Fibroblast of villous mesenchyme (primary cell): ENCODE results near the gene RETREG1. TPM values are rescaled to one million over a fixed set of nuclear protein-coding genes. Genes with fewer than 3 reads are reported as not detected.
A peak's percentile ranks its signal among the peaks of the same experiment; 100 is the strongest.
"Not testable (repeated sequence)": the region's sequence is repeated elsewhere in the genome, so short reads cannot be mapped to it uniquely, and the experiment has no call there.

Source experiments
- DNase-seq: peaks from one replicate; pipeline ENCODE4 v3.0.0-alpha.2; 2010; ENCODE audit warnings: low read depth
- H3K4me3 ChIP-seq: 2 replicates; pipeline ENCODE4 v1.5.1; 2011; ENCODE audit warnings: low read depth, mild to moderate bottlenecking, low read length
- small RNA-seq: library from RNA; depleted of rRNA; stranded (forward); fragments of <200 nt; gene quantifications from one replicate; pipeline ENCODE3, GENCODE V24; 2012
- total RNA-seq: library from RNA; depleted of rRNA; stranded (reverse); fragments of >200 nt; gene quantifications from 2 replicates; pipeline ENCODE4 v1.2.3, GENCODE V29; 2012
- TF ChIP-seq, protein P1 (sequence below): IDR thresholded peaks from 2 replicates; pipeline ENCODE4 v1.5.1; 2012; ENCODE audit warnings: low read depth, mild to moderate bottlenecking, low read length; ENCODE audit not compliant: insufficient read depth

Gene RETREG1
- total RNA-seq, 1 donor: 1.7 TPM

DNA sequence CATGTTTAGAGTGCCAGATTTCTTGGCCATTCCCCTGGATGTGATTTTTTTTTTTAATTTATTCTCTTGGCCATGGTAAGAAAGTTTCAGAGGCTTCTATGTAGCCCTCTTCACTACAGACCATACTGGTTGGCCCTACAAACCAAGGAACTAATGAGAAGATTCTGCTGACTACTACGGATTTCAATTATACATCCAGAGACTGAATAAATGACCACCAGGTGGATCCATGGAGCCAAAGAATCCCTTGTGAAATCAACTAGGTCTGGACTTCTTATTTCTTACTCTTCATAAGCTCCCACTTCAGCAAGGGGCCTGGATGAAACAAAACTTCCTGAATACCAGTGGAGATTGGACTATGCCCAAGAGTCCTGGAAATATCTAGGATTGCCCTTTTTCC lies 178.8 kb downstream of the RETREG1 start:
- H3K4me3 ChIP-seq: no peak overlapping the region
- TF ChIP-seq, protein P1, sequence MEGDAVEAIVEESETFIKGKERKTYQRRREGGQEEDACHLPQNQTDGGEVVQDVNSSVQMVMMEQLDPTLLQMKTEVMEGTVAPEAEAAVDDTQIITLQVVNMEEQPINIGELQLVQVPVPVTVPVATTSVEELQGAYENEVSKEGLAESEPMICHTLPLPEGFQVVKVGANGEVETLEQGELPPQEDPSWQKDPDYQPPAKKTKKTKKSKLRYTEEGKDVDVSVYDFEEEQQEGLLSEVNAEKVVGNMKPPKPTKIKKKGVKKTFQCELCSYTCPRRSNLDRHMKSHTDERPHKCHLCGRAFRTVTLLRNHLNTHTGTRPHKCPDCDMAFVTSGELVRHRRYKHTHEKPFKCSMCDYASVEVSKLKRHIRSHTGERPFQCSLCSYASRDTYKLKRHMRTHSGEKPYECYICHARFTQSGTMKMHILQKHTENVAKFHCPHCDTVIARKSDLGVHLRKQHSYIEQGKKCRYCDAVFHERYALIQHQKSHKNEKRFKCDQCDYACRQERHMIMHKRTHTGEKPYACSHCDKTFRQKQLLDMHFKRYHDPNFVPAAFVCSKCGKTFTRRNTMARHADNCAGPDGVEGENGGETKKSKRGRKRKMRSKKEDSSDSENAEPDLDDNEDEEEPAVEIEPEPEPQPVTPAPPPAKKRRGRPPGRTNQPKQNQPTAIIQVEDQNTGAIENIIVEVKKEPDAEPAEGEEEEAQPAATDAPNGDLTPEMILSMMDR: peak; percentile 35
- peak; percentile 29 for DNase-seq

DNA sequence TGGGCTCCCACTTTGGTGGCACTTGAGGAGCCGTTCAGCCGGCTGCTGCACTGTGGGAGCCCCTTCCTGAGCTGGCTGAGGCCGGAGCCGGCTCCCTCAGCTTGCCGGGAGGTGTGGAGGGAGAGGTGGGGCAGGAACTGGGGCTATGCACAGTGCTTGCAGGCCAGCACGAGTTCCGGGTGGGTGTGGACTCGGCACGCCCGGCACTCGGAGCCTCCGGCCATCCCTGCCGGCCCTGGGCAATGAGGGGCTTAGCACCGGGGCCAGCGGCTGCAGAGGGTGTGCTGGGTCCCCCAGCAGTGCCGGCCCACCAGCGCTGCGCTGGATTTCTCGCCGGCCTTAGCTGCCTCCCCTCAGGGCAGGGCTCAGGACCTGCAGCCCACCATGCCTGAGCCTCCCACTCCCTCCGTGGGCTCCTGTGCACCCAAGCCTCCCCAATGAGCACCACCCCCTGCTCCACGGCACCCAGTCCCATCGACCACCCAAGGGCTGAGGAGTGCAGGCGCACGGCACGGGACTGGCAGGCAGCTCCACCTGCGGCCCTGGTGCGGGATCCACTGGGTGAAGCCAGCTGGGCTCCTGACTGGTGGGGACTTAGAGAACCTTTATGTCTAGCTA lies 180.6 kb downstream of the RETREG1 start:
- H3K4me3 ChIP-seq, DNase-seq: not testable (repeated sequence)

DNA sequence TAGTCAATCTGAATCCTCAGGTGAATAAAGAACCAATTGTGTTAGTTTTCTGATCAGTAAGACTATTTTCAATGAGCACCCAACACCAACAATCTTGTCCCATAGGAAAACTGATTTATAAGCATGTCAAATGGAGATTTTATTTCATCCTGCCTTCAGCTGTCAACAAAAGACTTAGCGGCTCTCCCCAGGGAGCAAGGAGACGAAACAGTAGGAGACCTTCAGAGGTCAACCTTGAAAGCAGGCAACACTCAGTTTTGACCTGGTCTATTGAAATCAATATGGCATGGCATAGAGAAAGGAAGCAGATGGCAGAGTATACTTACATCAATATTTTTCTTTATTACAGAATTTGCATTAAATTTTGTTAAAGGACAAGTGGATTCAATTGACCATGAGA lies 185.3 kb downstream of the RETREG1 start:
- H3K4me3 ChIP-seq: no peak overlapping the region
- TF ChIP-seq, protein P1: no peak
- no peak for DNase-seq

DNA sequence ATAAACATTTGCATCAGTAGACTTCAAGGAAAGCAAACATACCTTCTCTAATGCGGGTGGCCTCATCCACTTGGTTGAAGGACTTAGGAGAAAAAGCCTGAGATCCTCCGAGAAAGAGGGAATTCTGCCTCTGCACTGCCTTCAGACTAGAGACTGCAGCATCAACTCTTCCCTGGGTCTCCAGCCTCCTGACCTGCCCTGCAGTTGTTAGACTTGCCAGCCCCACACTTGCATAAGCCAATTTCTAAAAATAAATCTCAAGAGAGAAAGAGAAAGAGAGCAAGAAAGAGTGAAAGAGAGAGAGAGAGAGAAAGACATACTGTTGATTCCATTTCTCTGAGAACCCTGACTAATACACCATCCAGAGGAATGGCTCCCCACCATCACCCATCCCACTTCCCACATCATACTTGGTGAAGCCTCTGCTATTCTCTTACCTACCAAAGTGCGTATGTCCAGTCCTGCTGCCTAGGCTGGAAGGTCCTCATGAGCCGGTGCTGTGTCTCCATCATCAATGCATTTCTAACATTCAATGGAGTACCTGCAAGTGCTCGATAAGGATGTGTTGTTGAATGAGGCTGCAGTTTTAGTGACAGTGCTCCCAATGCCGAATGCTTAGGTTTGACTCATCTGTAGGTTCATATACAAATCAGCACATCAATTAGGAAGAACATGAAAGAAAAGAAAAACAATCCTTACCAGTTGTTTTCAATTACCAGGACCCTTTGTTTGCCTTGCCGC lies 186.3 kb downstream of the RETREG1 start:
- TF ChIP-seq, protein P1: no peak
- no peak overlapping the region for H3K4me3 ChIP-seq
- DNase-seq: no peak

DNA sequence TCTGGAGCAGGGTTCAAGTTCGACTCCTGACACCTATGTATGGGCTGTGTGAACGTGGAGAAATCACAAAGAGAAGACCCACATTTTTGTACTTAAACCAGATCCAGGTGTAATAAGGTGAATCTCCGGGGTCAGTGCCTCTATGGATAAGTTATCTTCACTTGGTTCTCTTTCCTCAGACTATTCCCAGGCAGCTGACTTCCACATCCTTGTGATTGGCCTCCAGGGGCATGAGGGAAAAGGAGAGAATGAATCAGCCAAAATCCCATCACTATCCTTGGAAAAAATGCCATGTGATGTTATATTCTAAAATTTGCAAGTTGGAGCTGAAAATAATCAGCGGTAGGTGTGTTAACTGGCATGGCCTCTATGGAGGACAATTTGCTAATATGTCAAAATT lies 188.4 kb downstream of the RETREG1 start:
- TF ChIP-seq, protein P1: no peak
- H3K4me3 ChIP-seq: no peak overlapping the region
- DNase-seq: no peak

DNA sequence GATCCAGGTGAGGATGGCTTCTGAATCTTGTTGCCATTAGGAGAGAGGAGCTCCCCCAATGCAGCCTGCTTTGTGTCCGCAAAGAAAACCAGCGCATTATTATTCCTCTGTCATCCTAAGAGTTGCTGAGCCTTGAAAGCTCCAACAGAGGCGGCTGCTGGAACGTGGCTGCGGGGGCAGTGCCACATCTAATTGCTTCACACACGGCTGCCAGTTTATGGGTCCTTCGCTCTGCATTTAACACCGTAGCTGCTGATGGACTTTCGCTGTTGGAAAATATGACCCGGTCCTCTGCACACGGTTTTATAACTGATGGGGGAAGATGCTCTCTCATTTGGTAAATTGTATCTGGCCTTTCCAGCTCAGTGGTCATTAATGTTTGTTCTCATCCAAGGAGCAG lies 189.2 kb downstream of the RETREG1 start:
- no peak for DNase-seq
- no peak overlapping the region for H3K4me3 ChIP-seq
- TF ChIP-seq, protein P1: no peak

Small RNAs within 50 kb of the gene (small RNA-seq; reads per million reads assigned to genes)
- gene RF00019: not detected

Other genes starting within 250 kb of the RETREG1 start
- 44.0 and 47.4 TPM in 2 replicates for gene ZNF622, start 151.2 kb downstream of the RETREG1 start, total RNA-seq